GM12878 (cell line): Measurements from ENCODE around the gene GNAT1. TPM values are rescaled to one million over a fixed set of nuclear protein-coding genes. Genes with fewer than 3 reads are reported as not detected.

ENCODE experiments used
- ATAC-seq: fragments of 200-7000 bp; cut with Tn5 transposase; 3 replicates; pipeline ENCODE4 v1.9.1; 2020; ENCODE audit warnings: mild to moderate bottlenecking, moderate library complexity
- BruUV-seq: library from RNA; stranded (reverse); fragments of 400-500 nt; replicated peaks from 2 replicates; lab custom pipeline; 2021; lab: Mats Ljungman, UMichigan
- CTCF ChIA-PET: fragments of 300-600 bp; sonication (Branson Sonifier 250); formaldehyde crosslinking; extraction: SDS; loops from one replicate; lab custom pipeline; 2021; ENCODE audit warnings: inconsistent platforms; lab: Yijun Ruan, JAX
- POLR2A ChIA-PET: fragments of 350-600 bp; formaldehyde crosslinking; extraction: SDS; loops from one replicate; lab custom pipeline; 2021; ENCODE audit warnings: inconsistent platforms; lab: Charles Lee
- RAD21 ChIA-PET: fragments of 300-600 bp; sonication (Branson Sonifier 250); formaldehyde crosslinking; loops from one replicate; lab custom pipeline; 2023; ENCODE audit warnings: antibody characterized with exemption; ENCODE audit not compliant: unreplicated experiment; lab: Charles Lee
- SMC1A ChIA-PET: fragments of 300-600 bp; sonication (Branson Sonifier 250); formaldehyde crosslinking; loops from one replicate; lab custom pipeline; 2023; ENCODE audit not compliant: unreplicated experiment, uncharacterized antibody; lab: Charles Lee
- DNase-seq: peaks from one replicate; pipeline ENCODE4 v3.0.0-alpha.2; 2011; ENCODE audit warnings: low read depth, low spot score
- FAIRE-seq: peaks from 3 replicates; lab custom pipeline; 2011; peaks lifted over from hg19 to GRCh38; lab: Jason Lieb, UNC
- H2AFZ ChIP-seq: 2 replicates; pipeline ENCODE4 v1.6.0; 2011; ENCODE audit warnings: low read depth, low read length, control low read depth; ENCODE audit not compliant: control insufficient read depth
- H3K27ac ChIP-seq: 2 replicates; pipeline ENCODE4 v1.5.1; 2011; ENCODE audit warnings: control low read depth; ENCODE audit not compliant: control insufficient read depth, insufficient read depth
- H3K27me3 ChIP-seq, 2 experiments: replicated peaks in 1 of 2; 2 replicates each; pipeline versions ENCODE4 v1.6.0 to v1.6.1; 2011; ENCODE audit warnings: low read length in 1 of 2; ENCODE audit not compliant: control insufficient read depth in 2 of 2, insufficient read depth in 2 of 2
- H3K36me3 ChIP-seq, 2 experiments: 2 replicates each; pipeline ENCODE4 v1.5.1; 2011; ENCODE audit warnings: low read length in 1 of 2; ENCODE audit not compliant: control insufficient read depth in 2 of 2, insufficient read depth in 2 of 2
- H3K4me1 ChIP-seq: 2 replicates; pipeline ENCODE4 v1.6.1; 2011; ENCODE audit warnings: mild to moderate bottlenecking, low read length, moderate library complexity, mixed read lengths; ENCODE audit not compliant: control insufficient read depth, insufficient read depth
- H3K4me2 ChIP-seq: 2 replicates; pipeline ENCODE4 v1.6.0; 2011; ENCODE audit warnings: control low read depth; ENCODE audit not compliant: control insufficient read depth, insufficient read depth
- H3K4me3 ChIP-seq: fragments of 200-600 bp; sonication (generic); 2 replicates; pipeline ENCODE4 v1.5.1; 2016
- H3K79me2 ChIP-seq: 2 replicates; pipeline ENCODE4 v1.6.0; 2011; ENCODE audit warnings: low read length; ENCODE audit not compliant: control insufficient read depth, insufficient read depth
- H3K9ac ChIP-seq: 2 replicates; pipeline ENCODE4 v1.8.0; 2011; ENCODE audit warnings: low read length, control low read depth, mixed read lengths; ENCODE audit not compliant: control insufficient read depth, insufficient read depth
- H3K9me3 ChIP-seq: replicated peaks from 3 replicates; pipeline ENCODE4 v1.5.1; 2011; ENCODE audit warnings: mild to moderate bottlenecking, low read length; ENCODE audit not compliant: control insufficient read depth, insufficient read depth
- H4K20me1 ChIP-seq: 2 replicates; pipeline ENCODE4 v1.6.0; 2011; ENCODE audit not compliant: control insufficient read depth, insufficient read depth
- BCLAF1 ChIP-seq: fragments of 450-650 bp; IDR thresholded peaks from 2 replicates; pipeline ENCODE4 v1.6.1; 2017; ENCODE audit warnings: antibody characterized with exemption, mild to moderate bottlenecking, moderate library complexity
- EZH2 ChIP-seq: IDR thresholded peaks from 2 replicates; pipeline ENCODE4 v1.6.1; 2012; ENCODE audit warnings: low read depth, mild to moderate bottlenecking, control low read depth, inconsistent platforms, low read length, borderline replicate concordance; ENCODE audit not compliant: control insufficient read depth
- FOXK2 ChIP-seq: fragments of 450-650 bp; IDR thresholded peaks from 2 replicates; pipeline ENCODE4 v1.6.1; 2017; ENCODE audit warnings: mild to moderate bottlenecking, moderate library complexity
- HSF1 ChIP-seq: fragments of 150-350 bp; IDR thresholded peaks from 2 replicates; pipeline ENCODE4 v1.6.1; 2014; ENCODE audit warnings: mild to moderate bottlenecking, low read depth, low read length
- IKZF1 ChIP-seq: fragments of 450-650 bp; conservative IDR thresholded peaks from 2 replicates; pipeline ENCODE4 v1.6.1; 2017; ENCODE audit warnings: antibody characterized with exemption, mild to moderate bottlenecking
- PBX3 ChIP-seq: IDR thresholded peaks from 2 replicates; pipeline ENCODE4 v1.6.1; 2011; ENCODE audit warnings: mild to moderate bottlenecking, low read depth, low read length, moderate library complexity; ENCODE audit not compliant: insufficient replicate concordance
- RELA ChIP-seq: fragments of 450-650 bp; IDR thresholded peaks from 2 replicates; pipeline ENCODE4 v1.8.0; 2014; ENCODE audit warnings: borderline replicate concordance; ENCODE audit not compliant: partially characterized antibody
- RELB ChIP-seq: fragments of 450-650 bp; IDR thresholded peaks from 2 replicates; pipeline ENCODE4 v1.6.1; 2017; ENCODE audit warnings: low read depth, mild to moderate bottlenecking, moderate library complexity
- SP1 ChIP-seq: IDR thresholded peaks from one replicate; pipeline ENCODE4 v1.6.1; 2011; ENCODE audit warnings: low read depth, low read length
- WGBS: methylation state at CpG from one replicate; pipeline ENCODE4 v1.1.6; 2016; ENCODE audit warnings: low lambda C conversion rate; ENCODE audit not compliant: insufficient replicate concordance, insufficient coverage; ENCODE audit errors: missing lambda C conversion rate; 5-methylcytosine and 5-hydroxymethylcytosine counted together
- in situ Hi-C: fragments of 300-500 bp; cut with MboI; formaldehyde crosslinking; loops from 9 replicates; pipeline ENCODE4 v1.14.3; 2018; ENCODE audit warnings: mixed read lengths
- intact Hi-C: fragments of 100-400 bp; cut with micrococcal nuclease; formaldehyde crosslinking; loops from one replicate; pipeline ENCODE4 v1.14.2; 2022; ENCODE audit not compliant: unreplicated experiment
- polyA plus RNA-seq, 11 experiments: library from polyadenylated mRNA; depleted of rRNA in 4 of 11; unstranded in 6 of 11; stranded (reverse) in 5 of 11; fragments of >200 nt; fragmentation: Nextera tagmentation in 4 of 11; fragmentation: Illumina TruSeq in 1 of 11; extraction: Ambion mirVana in 4 of 11; extraction: Trizol in 1 of 11; gene quantifications; 1 replicate in 1 of 11; 2 replicates in 10 of 11; pipeline versions ENCODE4 v1.2.1 to v1.2.3, GENCODE V29; 2011 to 2016; ENCODE audit warnings: inconsistent platforms in 2 of 11, missing spikeins in 2 of 11, low read depth in 1 of 11
- total RNA-seq, 4 experiments: library from RNA; depleted of rRNA in 3 of 4; stranded (reverse); fragments of >200 nt in 3 of 4; fragmentation: Illumina TruSeq in 1 of 4; extraction: Trizol in 1 of 4; gene quantifications; 2 replicates each; pipeline versions ENCODE4 v1.2.1 to v1.2.3, GENCODE V29; 2013 to 2021

The GNAT1 gene
- total and polyA plus RNA-seq, 10 of the 15 experiments (the other 5 are each of a cell fraction or from before 2014, with no cell fraction given), result not detected

GRCh38 chr3:50163572-50164455, 27.6 kb upstream of the GNAT1 start:
- FAIRE-seq, result no peak
- no peak overlapping the region for H3K4me2 ChIP-seq
- TF ChIP-seq BCLAF1, result no peak
- TF ChIP-seq SP1, result no peak
- TF ChIP-seq RELB, result no peak
- TF ChIP-seq HSF1, result no peak
- no peak for TF ChIP-seq EZH2
- no peak for TF ChIP-seq FOXK2
- no peak for TF ChIP-seq PBX3
- TF ChIP-seq RELA, result no peak
- no peak for TF ChIP-seq IKZF1

More at GRCh38 chr3:50163572-50164455, 27.6 kb upstream of the GNAT1 start:
- Histone ChIP-seq H2AFZ (no peak overlapping the region), H3K4me3 (no peak overlapping the region), H3K27ac (no peak overlapping the region), H4K20me1 (no peaks in the 10 kb centered on the region; the same call in 1 of the 2 replicates), H3K9me3 (no peaks in the 10 kb centered on the region), H3K9ac (no peak overlapping the region), H3K79me2 (no peaks in the 10 kb centered on the region), H3K36me3 (no peaks in the 10 kb centered on the region), H3K27me3 (no peaks in the 10 kb centered on the region; a peak in 1 of 4 replicates), H3K4me1 (no peaks in the 10 kb centered on the region)
- POLR2A ChIA-PET, result interaction anchor here (0.5 kb wide), 1 partner anchor 1497 kb away, joined by 7 read pairs; no protein-coding TSS in a partner anchor
- WGBS, result 23% methylated on average over 8 of the region's 8 CpGs
- in situ Hi-C loops (no loop called here), intact Hi-C loops (no loop called here)
- CTCF ChIA-PET, result interaction anchor here (0.5 kb wide), 1 partner anchor 27 kb away, joined by 4 read pairs; no protein-coding TSS in a partner anchor
- SMC1A ChIA-PET, result no interaction called here
- DNase-seq, result no peak
- no TSS peak for BruUV-seq
- RAD21 ChIA-PET, result no interaction called here
- no peak for ATAC-seq
